GM12878 (cell line): ENCODE data around the gene NELFE. TPM values are rescaled to one million over a fixed set of nuclear protein-coding genes. Genes with fewer than 3 reads are reported as not detected.
A peak's percentile ranks its signal among the peaks of the same experiment; 100 is the strongest.

ENCODE experiments used
- CBFB ChIP-seq: IDR thresholded peaks from 2 replicates; pipeline ENCODE4 v1.6.1; 2016; ENCODE audit warnings: antibody characterized with exemption, low read depth
- CBX5 ChIP-seq: sonication (generic); IDR thresholded peaks from 2 replicates; pipeline ENCODE4 v1.6.1; 2016; ENCODE audit warnings: low read depth, moderate library complexity, mild to moderate bottlenecking, inconsistent platforms
- CREM ChIP-seq: IDR thresholded peaks from 2 replicates; pipeline ENCODE4 v1.6.1; 2014; ENCODE audit warnings: antibody characterized with exemption, low read depth
- DPF2 ChIP-seq: fragments of 450-650 bp; IDR thresholded peaks from 2 replicates; pipeline ENCODE4 v1.6.1; 2017; ENCODE audit warnings: mild to moderate bottlenecking
- EGR1 ChIP-seq, 2 experiments: IDR thresholded peaks; 1 replicate in 1 of 2; 2 replicates in 1 of 2; pipeline ENCODE4 v1.6.1; 2011 to 2012; ENCODE audit warnings: low read depth in 2 of 2, low read length in 2 of 2, borderline replicate concordance in 1 of 2, mild to moderate bottlenecking in 1 of 2, moderate library complexity in 1 of 2
- HDGF ChIP-seq: fragments of 450-650 bp; IDR thresholded peaks from 2 replicates; pipeline ENCODE4 v1.6.1; 2016; ENCODE audit warnings: antibody characterized with exemption
- MTA2 ChIP-seq: fragments of 450-650 bp; IDR thresholded peaks from 2 replicates; pipeline ENCODE4 v1.6.1; 2016; ENCODE audit warnings: low read depth, mild to moderate bottlenecking, moderate library complexity
- NFYB ChIP-seq: IDR thresholded peaks from 2 replicates; pipeline ENCODE4 v1.6.1; 2011; ENCODE audit warnings: low read depth, mild to moderate bottlenecking, low read length, improper control_type of control experiment, moderate library complexity; ENCODE audit not compliant: insufficient read depth
- POU2F2 ChIP-seq: IDR thresholded peaks from 3 replicates; pipeline ENCODE4 v1.6.1; 2011; ENCODE audit warnings: low read depth, mild to moderate bottlenecking, low read length, borderline replicate concordance
- RAD51 ChIP-seq: fragments of 450-650 bp; IDR thresholded peaks from 2 replicates; pipeline ENCODE4 v1.6.1; 2016; ENCODE audit warnings: moderate library complexity, mild to moderate bottlenecking, inconsistent platforms
- RUNX3 ChIP-seq: IDR thresholded peaks from 2 replicates; pipeline ENCODE4 v1.6.1; 2012; ENCODE audit warnings: low read length, inconsistent platforms
- SREBF2 ChIP-seq: IDR thresholded peaks from 2 replicates; pipeline ENCODE4 v1.6.1; 2012; ENCODE audit warnings: mild to moderate bottlenecking, low read length
- SUPT20H ChIP-seq: IDR thresholded peaks from 2 replicates; pipeline ENCODE4 v1.6.1; 2011; ENCODE audit warnings: low read depth, mild to moderate bottlenecking, low read length, moderate library complexity, borderline replicate concordance; ENCODE audit not compliant: control insufficient read depth
- TAF1 ChIP-seq: IDR thresholded peaks from 2 replicates; pipeline ENCODE4 v1.6.1; 2011; ENCODE audit warnings: mild to moderate bottlenecking, low read depth, low read length, borderline replicate concordance
- TCF3 ChIP-seq: IDR thresholded peaks from 2 replicates; pipeline ENCODE4 v1.6.1; 2012; ENCODE audit warnings: low read depth, mild to moderate bottlenecking, low read length, borderline replicate concordance; ENCODE audit not compliant: insufficient read depth
- ZNF207 ChIP-seq: fragments of 450-650 bp; IDR thresholded peaks from 2 replicates; pipeline ENCODE4 v1.6.1; 2014; ENCODE audit warnings: antibody characterized with exemption, mild to moderate bottlenecking, borderline replicate concordance
- ZNF384 ChIP-seq: IDR thresholded peaks from 2 replicates; pipeline ENCODE4 v1.6.1; 2012; ENCODE audit warnings: low read depth, mild to moderate bottlenecking, low read length, improper control_type of control experiment, borderline replicate concordance
- polyA plus RNA-seq, 11 experiments: library from polyadenylated mRNA; depleted of rRNA in 4 of 11; unstranded in 6 of 11; stranded (reverse) in 5 of 11; fragments of >200 nt; fragmentation: Nextera tagmentation in 4 of 11; fragmentation: Illumina TruSeq in 1 of 11; extraction: Ambion mirVana in 4 of 11; extraction: Trizol in 1 of 11; gene quantifications; 1 replicate in 1 of 11; 2 replicates in 10 of 11; pipeline versions ENCODE4 v1.2.1 to v1.2.3, GENCODE V29; 2011 to 2016; ENCODE audit warnings: inconsistent platforms in 2 of 11, missing spikeins in 2 of 11, low read depth in 1 of 11
- total RNA-seq, 4 experiments: library from RNA; depleted of rRNA in 3 of 4; stranded (reverse); fragments of >200 nt in 3 of 4; fragmentation: Illumina TruSeq in 1 of 4; extraction: Trizol in 1 of 4; gene quantifications; 2 replicates each; pipeline versions ENCODE4 v1.2.1 to v1.2.3, GENCODE V29; 2013 to 2021
- TF ChIP-seq, protein P1 (sequence below): IDR thresholded peaks from 2 replicates; pipeline ENCODE4 v1.6.1; 2012; ENCODE audit warnings: mild to moderate bottlenecking, low read depth, low read length
- TF ChIP-seq, protein P2 (sequence below): fragments of 450-650 bp; IDR thresholded peaks from 2 replicates; pipeline ENCODE4 v1.6.1; 2018; ENCODE audit warnings: mild to moderate bottlenecking, low read depth, moderate library complexity; ENCODE audit not compliant: partially characterized antibody
- TF ChIP-seq, protein P3 (sequence below): fragments of 450-650 bp; IDR thresholded peaks from 2 replicates; pipeline ENCODE4 v1.6.1; 2017; ENCODE audit warnings: antibody characterized with exemption, mild to moderate bottlenecking, moderate library complexity

The NELFE gene
- total and polyA plus RNA-seq, 10 of the 15 experiments (the other 5 are each of a cell fraction or from before 2014, with no cell fraction given): 8.5 to 105 (median 59.7) TPM

DNA sequence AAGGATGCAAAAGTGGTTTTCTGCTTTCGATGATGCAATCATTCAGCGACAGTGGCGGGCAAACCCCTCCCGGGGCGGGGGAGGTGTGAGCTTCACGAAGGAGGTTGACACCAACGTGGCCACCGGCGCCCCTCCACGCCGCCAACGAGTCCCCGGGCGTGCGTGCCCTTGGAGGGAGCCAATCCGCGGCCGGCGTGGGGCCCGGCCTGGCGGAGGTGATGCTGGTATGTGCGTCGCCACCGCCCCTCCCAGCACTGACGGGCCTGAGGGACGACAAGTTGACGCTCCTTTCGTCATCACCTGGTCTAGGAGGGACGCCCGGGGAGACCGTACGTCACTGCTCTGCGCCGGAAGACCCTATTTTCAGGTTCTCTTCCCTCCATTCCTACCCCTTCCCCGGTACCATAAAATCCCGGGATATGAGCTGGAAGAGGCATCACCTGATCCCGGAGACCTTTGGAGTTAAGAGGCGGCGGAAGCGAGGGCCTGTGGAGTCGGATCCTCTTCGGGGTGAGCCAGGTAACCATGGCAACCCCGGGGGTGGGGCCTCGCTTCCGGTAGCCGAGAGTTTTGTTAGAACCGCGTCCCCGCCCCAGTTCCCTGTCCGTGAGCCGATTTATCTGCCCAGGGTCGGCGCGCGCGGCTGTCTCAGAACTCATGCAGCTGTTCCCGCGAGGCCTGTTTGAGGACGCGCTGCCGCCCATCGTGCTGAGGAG, 13.4 kb upstream of the NELFE start, which contains the start of gene DXO (continued):
- TF ChIP-seq, protein P1, sequence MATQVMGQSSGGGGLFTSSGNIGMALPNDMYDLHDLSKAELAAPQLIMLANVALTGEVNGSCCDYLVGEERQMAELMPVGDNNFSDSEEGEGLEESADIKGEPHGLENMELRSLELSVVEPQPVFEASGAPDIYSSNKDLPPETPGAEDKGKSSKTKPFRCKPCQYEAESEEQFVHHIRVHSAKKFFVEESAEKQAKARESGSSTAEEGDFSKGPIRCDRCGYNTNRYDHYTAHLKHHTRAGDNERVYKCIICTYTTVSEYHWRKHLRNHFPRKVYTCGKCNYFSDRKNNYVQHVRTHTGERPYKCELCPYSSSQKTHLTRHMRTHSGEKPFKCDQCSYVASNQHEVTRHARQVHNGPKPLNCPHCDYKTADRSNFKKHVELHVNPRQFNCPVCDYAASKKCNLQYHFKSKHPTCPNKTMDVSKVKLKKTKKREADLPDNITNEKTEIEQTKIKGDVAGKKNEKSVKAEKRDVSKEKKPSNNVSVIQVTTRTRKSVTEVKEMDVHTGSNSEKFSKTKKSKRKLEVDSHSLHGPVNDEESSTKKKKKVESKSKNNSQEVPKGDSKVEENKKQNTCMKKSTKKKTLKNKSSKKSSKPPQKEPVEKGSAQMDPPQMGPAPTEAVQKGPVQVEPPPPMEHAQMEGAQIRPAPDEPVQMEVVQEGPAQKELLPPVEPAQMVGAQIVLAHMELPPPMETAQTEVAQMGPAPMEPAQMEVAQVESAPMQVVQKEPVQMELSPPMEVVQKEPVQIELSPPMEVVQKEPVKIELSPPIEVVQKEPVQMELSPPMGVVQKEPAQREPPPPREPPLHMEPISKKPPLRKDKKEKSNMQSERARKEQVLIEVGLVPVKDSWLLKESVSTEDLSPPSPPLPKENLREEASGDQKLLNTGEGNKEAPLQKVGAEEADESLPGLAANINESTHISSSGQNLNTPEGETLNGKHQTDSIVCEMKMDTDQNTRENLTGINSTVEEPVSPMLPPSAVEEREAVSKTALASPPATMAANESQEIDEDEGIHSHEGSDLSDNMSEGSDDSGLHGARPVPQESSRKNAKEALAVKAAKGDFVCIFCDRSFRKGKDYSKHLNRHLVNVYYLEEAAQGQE: no peak
- TF ChIP-seq TAF1: 0 out of 2 replicates have a peak, but pooled peaks have one; percentile 30
- TF ChIP-seq TCF3: 0 out of 2 replicates have a peak, but pooled peaks have one; percentile 26
- TF ChIP-seq, protein P2, sequence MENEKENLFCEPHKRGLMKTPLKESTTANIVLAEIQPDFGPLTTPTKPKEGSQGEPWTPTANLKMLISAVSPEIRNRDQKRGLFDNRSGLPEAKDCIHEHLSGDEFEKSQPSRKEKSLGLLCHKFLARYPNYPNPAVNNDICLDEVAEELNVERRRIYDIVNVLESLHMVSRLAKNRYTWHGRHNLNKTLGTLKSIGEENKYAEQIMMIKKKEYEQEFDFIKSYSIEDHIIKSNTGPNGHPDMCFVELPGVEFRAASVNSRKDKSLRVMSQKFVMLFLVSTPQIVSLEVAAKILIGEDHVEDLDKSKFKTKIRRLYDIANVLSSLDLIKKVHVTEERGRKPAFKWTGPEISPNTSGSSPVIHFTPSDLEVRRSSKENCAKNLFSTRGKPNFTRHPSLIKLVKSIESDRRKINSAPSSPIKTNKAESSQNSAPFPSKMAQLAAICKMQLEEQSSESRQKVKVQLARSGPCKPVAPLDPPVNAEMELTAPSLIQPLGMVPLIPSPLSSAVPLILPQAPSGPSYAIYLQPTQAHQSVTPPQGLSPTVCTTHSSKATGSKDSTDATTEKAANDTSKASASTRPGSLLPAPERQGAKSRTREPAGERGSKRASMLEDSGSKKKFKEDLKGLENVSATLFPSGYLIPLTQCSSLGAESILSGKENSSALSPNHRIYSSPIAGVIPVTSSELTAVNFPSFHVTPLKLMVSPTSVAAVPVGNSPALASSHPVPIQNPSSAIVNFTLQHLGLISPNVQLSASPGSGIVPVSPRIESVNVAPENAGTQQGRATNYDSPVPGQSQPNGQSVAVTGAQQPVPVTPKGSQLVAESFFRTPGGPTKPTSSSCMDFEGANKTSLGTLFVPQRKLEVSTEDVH: peak; percentile 92
- TF ChIP-seq HDGF: peak; percentile 86; the same call in 1 of the 2 replicates
- TF ChIP-seq SUPT20H: no peak
- peak; percentile 70; the same call in 1 of the 2 replicates for TF ChIP-seq NFYB
- no peak; the same call in 1 of the 2 replicates for TF ChIP-seq RAD51
- TF ChIP-seq, protein P3, sequence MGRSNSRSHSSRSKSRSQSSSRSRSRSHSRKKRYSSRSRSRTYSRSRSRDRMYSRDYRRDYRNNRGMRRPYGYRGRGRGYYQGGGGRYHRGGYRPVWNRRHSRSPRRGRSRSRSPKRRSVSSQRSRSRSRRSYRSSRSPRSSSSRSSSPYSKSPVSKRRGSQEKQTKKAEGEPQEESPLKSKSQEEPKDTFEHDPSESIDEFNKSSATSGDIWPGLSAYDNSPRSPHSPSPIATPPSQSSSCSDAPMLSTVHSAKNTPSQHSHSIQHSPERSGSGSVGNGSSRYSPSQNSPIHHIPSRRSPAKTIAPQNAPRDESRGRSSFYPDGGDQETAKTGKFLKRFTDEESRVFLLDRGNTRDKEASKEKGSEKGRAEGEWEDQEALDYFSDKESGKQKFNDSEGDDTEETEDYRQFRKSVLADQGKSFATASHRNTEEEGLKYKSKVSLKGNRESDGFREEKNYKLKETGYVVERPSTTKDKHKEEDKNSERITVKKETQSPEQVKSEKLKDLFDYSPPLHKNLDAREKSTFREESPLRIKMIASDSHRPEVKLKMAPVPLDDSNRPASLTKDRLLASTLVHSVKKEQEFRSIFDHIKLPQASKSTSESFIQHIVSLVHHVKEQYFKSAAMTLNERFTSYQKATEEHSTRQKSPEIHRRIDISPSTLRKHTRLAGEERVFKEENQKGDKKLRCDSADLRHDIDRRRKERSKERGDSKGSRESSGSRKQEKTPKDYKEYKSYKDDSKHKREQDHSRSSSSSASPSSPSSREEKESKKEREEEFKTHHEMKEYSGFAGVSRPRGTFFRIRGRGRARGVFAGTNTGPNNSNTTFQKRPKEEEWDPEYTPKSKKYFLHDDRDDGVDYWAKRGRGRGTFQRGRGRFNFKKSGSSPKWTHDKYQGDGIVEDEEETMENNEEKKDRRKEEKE: no peak
- TF ChIP-seq ZNF207: peak; percentile 70; the same call in 1 of the 2 replicates
- peak; percentile 2 to 33; a peak in 2 of 3 replicates for TF ChIP-seq EGR1 (IDR thresholded peaks at IDR 0.05; ENCODE audit: borderline replicate concordance in 1 of 2, low read depth in 2 of 2, low read length in 2 of 2)
- TF ChIP-seq DPF2: peak; percentile 33; the same call in 1 of the 2 replicates
- TF ChIP-seq ZNF384: no peak
- TF ChIP-seq CREM: peak; percentile 99
- TF ChIP-seq MTA2: 0 out of 2 replicates have a peak, but pooled peaks have one; percentile 30
- peak; percentile 71; the same call in 1 of the 2 replicates for TF ChIP-seq CBFB
- TF ChIP-seq CBX5: no peak
- TF ChIP-seq RUNX3: peak; percentile 91; the same call in 1 of the 2 replicates
- TF ChIP-seq SREBF2: 0 out of 2 replicates have a peak, but pooled peaks have one; percentile 6
- TF ChIP-seq POU2F2: peak; percentile 11; the same call in 1 of the 3 replicates
